GM13977 (cell line): ENCODE measurements around the gene SYVN1.

ENCODE experiments used
- DNase-seq: peaks from one replicate; pipeline ENCODE4 v3.0.0; 2012; ENCODE audit warnings: low spot score
- CTCF ChIP-seq: IDR thresholded peaks from 2 replicates; pipeline ENCODE4 v1.5.1; 2012; ENCODE audit warnings: mild to moderate bottlenecking, control low read depth; ENCODE audit not compliant: insufficient read depth; ENCODE audit errors: extremely low read depth, missing control alignments
- in situ Hi-C: fragments of 300-500 bp; cut with MboI; formaldehyde crosslinking; loops from one replicate; pipeline ENCODE4 v1.12.0; 2022; ENCODE audit warnings: low sequenced_read_pairs, low pct_unique_long_range_greater_than_20kb, mixed read lengths, inconsistent platforms; ENCODE audit not compliant: unreplicated experiment

SYVN1 gene

DNA sequence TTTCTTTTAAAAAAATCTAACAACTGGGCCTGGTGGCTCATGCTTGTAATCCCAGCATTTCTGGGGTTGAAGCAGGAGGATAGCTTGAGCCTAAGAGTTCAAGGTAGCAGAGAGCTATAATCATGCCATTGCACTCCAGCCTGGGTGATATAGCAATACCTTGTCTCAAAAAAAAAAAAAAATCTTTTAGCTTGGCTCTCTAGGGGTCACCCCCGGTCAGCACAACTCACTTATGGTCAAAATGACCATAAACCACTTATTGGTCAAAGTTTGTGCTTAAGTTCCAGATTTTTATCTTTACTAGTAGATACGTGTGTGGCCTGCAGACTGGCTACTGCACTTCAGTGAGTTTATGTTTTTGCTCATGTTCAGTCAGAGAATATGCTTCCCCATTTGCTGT is 29.4 kb upstream of the SYVN1 start:
- TF ChIP-seq CTCF = no peak
- in situ Hi-C loops = no loop called here
- no peak for DNase-seq

GRCh38 chr11:65160643-65161042 is 26.3 kb upstream of the SYVN1 start:
- in situ Hi-C loops = no loop called here
- no peak for DNase-seq
- TF ChIP-seq CTCF = no peak

DNA sequence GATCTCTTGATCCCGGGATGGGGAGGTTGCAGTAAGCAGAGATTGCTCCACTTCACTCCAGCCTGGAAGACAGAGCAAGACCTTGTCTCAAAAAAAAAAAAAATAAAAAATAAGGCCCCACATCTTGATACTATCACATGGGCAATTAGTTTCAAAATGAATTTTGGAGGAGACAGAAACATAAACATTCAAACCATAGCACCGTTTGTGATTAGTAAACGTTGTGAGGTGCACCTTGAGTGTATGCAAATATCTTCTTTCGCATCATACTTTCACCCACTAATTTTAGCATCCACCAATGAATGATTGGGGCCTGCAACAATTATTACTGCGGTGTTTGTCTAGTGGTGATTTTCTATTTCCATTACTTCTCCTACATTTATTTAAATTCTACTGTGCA is 24.7 kb upstream of the SYVN1 start:
- in situ Hi-C loops = no loop called here
- TF ChIP-seq CTCF = no peak
- DNase-seq = peak; percentile 58

GRCh38 chr11:65157336-65157735 is 23.0 kb upstream of the SYVN1 start:
- TF ChIP-seq CTCF = no peak
- DNase-seq = no peak
- in situ Hi-C loops = no loop called here

GRCh38 chr11:65156926-65157325 is 22.6 kb upstream of the SYVN1 start:
- TF ChIP-seq CTCF = no peak
- in situ Hi-C loops = no loop called here

GRCh38 chr11:65156256-65156655 is 21.9 kb upstream of the SYVN1 start:
- no peak for DNase-seq
- in situ Hi-C loops = no loop called here
- no peak for TF ChIP-seq CTCF

More at GRCh38 chr11:65156926-65157325, 22.6 kb upstream of the SYVN1 start:
- no peak for DNase-seq

- TF ChIP-seq CTCF = no peak
- in situ Hi-C loops = no loop called here
- DNase-seq = no peak
Measured at GRCh38 chr11:65152122-65152521, 17.8 kb upstream of the SYVN1 start.
